ENCODE measurements around the gene ANKRD31.
A peak's percentile ranks its signal among the peaks of the same experiment; 100 is the strongest.

ANKRD31 gene

GRCh38 chr5:75055727-75056144, 180.9 kb downstream of the ANKRD31 start:
- H3K27me3 ChIP-seq (ENCODE audit: control insufficient read depth in 5 of 5, insufficient read depth in 4 of 5, low read length in 5 of 5), result peaks cover 0 to 14% (median 2%) of the 10 kb centered on the region in 5 donors
- H3K4me3 ChIP-seq (ENCODE audit: low read depth in 1 of 5, low read length in 5 of 5), result no peak overlapping the region
- no peaks in the 10 kb centered on the region for H3K9me3 ChIP-seq (ENCODE audit: control insufficient read depth in 5 of 5, low read length in 5 of 5)
- H3K4me1 ChIP-seq (ENCODE audit: control insufficient read depth in 5 of 5, insufficient read depth in 5 of 5, low read length in 5 of 5), result peaks cover 1 to 37% (median 18%) of the 10 kb centered on the region in 5 donors
- H3K9ac ChIP-seq (ENCODE audit: low read length in 5 of 5), result no peak overlapping the region
- H3K36me3 ChIP-seq (ENCODE audit: control insufficient read depth in 5 of 5, insufficient read depth in 5 of 5, low read length in 5 of 5), result no peaks in the 10 kb centered on the region
- no peak overlapping the region for H3K27ac ChIP-seq (ENCODE audit: low read depth, low read length)

DNA sequence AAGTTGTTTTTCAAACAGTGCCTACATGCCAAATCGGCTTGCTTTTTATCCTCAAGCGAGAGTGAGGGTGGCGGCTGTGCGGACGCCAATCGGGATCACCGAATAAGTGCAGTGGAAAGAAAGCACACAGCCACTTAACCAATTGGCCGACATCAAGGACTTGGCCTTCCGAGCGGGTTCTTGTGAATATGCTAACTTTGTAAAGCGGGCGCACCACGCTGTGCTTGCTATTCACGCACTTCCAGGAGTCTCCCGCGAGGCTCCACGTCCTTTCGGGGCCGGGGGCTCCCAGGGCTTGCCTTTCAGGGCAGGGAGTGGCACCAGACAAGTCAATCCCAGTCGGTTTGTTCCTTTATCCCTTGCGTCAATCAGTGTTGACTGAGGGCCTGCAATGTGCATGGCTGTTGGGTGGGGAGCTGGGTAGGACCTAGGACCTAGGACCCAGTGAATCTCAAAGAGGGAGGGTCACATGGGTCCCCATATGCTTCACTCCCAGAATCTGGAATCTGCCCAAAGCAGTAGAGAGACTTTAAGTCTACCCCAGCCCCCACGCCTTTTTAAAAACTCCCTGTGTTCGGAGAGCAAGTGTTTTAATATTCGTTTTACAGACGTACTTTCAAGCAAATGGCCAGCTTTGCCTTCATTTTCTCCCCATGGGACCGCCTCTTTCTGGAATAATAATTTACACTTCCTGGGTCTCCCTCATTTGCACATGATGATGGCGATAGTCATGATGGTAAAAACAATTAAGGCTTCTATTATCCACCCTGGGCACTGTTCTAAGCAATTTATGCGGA, 182.3 kb downstream of the ANKRD31 start:
- H3K27me3 ChIP-seq (ENCODE audit: control insufficient read depth in 5 of 5, insufficient read depth in 4 of 5, low read length in 5 of 5), result peaks cover 0 to 15% (median 2%) of the 10 kb centered on the region in 5 donors
- peaks cover 1 to 39% (median 18%) of the 10 kb centered on the region in 5 donors for H3K4me1 ChIP-seq (ENCODE audit: control insufficient read depth in 5 of 5, insufficient read depth in 5 of 5, low read length in 5 of 5)
- no peaks in the 10 kb centered on the region for H3K36me3 ChIP-seq (ENCODE audit: control insufficient read depth in 5 of 5, insufficient read depth in 5 of 5, low read length in 5 of 5)
- H3K27ac ChIP-seq (ENCODE audit: low read depth, low read length), result peak overlapping the region; percentile 61
- peak overlapping the region; percentile 74 to 87 (median 77) for H3K4me3 ChIP-seq (ENCODE audit: low read depth in 1 of 5, low read length in 5 of 5)
- peak overlapping the region; percentile 5 to 53 (median 28) for H3K9ac ChIP-seq (ENCODE audit: low read length in 5 of 5)
- H3K9me3 ChIP-seq (ENCODE audit: control insufficient read depth in 5 of 5, low read length in 5 of 5), result no peaks in the 10 kb centered on the region

DNA sequence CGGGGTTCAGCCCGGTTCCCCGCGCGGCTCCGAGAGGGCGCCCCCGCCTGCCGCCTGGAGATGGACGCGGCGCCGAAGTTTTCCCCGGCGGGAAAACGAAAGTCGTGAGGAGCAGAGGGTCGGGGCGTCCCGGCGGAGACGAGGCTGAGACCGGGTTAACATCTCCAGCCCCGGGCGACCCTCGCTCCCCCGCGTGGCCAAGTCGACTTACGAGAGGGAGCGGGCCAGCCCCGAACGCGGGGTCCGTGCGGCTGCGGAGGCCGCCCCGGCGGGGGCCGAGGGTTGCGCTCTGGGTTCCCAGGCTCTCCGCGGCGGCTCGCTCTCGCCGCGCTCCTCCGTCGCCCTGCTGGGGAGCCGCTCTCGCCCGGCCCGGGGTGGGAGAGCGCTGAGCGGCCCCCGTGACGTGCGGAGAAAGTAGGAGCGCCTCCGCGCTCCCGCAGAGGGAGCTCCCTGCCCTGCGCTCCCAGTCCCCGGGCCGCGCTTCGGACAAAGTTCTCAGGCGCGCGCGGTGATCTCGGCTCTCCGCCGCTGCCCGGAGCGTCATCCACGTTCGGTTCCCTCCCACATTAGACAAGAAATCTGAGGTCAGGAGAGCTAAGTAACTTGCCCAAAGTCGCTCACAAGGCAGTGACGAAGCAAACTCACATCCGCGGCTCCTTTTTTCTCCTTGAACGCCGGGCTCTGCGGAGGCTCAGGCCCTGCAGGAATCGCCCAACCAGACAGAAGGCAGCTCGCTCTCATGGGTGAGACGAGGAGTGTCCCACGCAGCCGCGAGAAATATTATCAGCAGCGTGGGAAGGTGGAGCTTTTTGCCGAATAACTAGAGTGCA, 183.2 kb downstream of the ANKRD31 start:
- H3K27ac ChIP-seq (ENCODE audit: low read depth, low read length), result peak overlapping the region; percentile 61
- H3K4me3 ChIP-seq (ENCODE audit: low read depth in 1 of 5, low read length in 5 of 5), result peak overlapping the region; percentile 74 to 87 (median 77)
- peak overlapping the region; percentile 5 to 60 (median 38) for H3K9ac ChIP-seq (ENCODE audit: low read length in 5 of 5)
- no peaks in the 10 kb centered on the region for H3K9me3 ChIP-seq (ENCODE audit: control insufficient read depth in 5 of 5, low read length in 5 of 5)
- no peaks in the 10 kb centered on the region for H3K36me3 ChIP-seq (ENCODE audit: control insufficient read depth in 5 of 5, insufficient read depth in 5 of 5, low read length in 5 of 5)
- H3K27me3 ChIP-seq (ENCODE audit: control insufficient read depth in 5 of 5, insufficient read depth in 4 of 5, low read length in 5 of 5), result peaks cover 0 to 15% (median 2%) of the 10 kb centered on the region in 5 donors
- peaks cover 1 to 37% (median 18%) of the 10 kb centered on the region in 5 donors for H3K4me1 ChIP-seq (ENCODE audit: control insufficient read depth in 5 of 5, insufficient read depth in 5 of 5, low read length in 5 of 5)

GRCh38 chr5:75053054-75053303, 183.7 kb downstream of the ANKRD31 start:
- H3K9ac ChIP-seq (ENCODE audit: low read length in 5 of 5), result peak overlapping the region in 3 of 5 donors; percentile 38 to 60 (median 60)
- H3K27ac ChIP-seq (ENCODE audit: low read depth, low read length), result peak overlapping the region; percentile 61
- H3K4me1 ChIP-seq (ENCODE audit: control insufficient read depth in 5 of 5, insufficient read depth in 5 of 5, low read length in 5 of 5), result peaks cover 1 to 41% (median 18%) of the 10 kb centered on the region in 5 donors
- no peaks in the 10 kb centered on the region for H3K36me3 ChIP-seq (ENCODE audit: control insufficient read depth in 5 of 5, insufficient read depth in 5 of 5, low read length in 5 of 5)
- H3K4me3 ChIP-seq (ENCODE audit: low read depth in 1 of 5, low read length in 5 of 5), result peak overlapping the region in 4 of 5 donors; percentile 74 to 87 (median 81)
- H3K9me3 ChIP-seq (ENCODE audit: control insufficient read depth in 5 of 5, low read length in 5 of 5), result no peaks in the 10 kb centered on the region
- peaks cover 0 to 15% (median 2%) of the 10 kb centered on the region in 5 donors for H3K27me3 ChIP-seq (ENCODE audit: control insufficient read depth in 5 of 5, insufficient read depth in 4 of 5, low read length in 5 of 5)

DNA sequence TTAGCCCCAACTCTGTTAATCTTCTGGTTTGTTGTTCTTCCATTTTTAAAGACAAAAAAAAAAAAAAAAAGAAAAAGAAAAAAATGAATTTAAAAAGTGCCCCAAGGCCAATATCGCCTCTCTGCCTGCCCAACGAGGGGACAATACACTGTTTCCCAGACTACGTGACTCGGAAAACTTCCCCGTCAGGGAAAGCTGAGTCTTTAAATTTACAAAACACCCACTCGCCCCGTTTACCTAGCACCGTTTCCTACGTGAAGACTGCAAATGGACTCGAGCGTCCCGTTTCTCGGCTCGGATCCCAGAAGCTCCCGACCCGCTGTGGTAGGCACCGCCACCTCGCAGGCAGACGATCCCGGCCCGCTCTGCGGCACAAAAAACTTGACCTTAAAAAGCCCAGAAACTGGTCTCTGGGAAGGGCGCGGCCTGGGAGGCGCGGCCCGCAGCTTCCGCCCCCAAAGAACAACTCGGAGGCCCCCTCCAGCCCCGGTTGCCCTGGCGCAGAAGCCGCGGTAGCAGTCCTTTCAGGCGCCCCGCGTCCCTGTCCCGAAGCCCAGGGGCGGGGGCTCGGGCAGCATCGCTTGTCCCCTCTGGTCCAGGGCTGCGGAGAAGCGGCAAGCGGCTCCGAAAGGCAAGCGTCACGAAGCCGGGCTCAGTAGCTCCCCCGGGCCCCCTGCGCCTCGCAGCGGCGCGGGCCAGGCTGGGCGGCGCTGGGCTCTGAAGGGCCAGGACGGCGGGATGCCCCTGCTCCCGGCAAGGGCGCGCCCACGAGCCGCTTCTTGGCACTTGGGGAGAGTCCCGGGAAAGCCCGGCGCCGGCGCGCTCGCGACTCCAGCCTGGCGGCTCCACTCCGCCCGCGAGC, 184.3 kb downstream of the ANKRD31 start, which contains the start of gene GCNT4:
Gene GCNT4 (minus strand): TSS at position 367 of the 862 bp plus-strand sequence. CDS start 22,521 bp downstream, outside the sequence.
- Histone ChIP-seq H3K4me1 (ENCODE audit: control insufficient read depth in 5 of 5, insufficient read depth in 5 of 5, low read length in 5 of 5) (peaks cover 1 to 39% (median 18%) of the 10 kb centered on the region in 5 donors), H3K27ac (ENCODE audit: low read depth, low read length) (peak within 1 kb of the TSS; percentile 61), H3K4me3 (ENCODE audit: low read depth in 1 of 5, low read length in 5 of 5) (peak within 1 kb of the TSS; percentile 51 to 87 (median 77)), H3K27me3 (ENCODE audit: control insufficient read depth in 5 of 5, insufficient read depth in 4 of 5, low read length in 5 of 5) (peaks cover 0 to 15% (median 2%) of the 10 kb centered on the region in 5 donors), H3K9ac (ENCODE audit: low read length in 5 of 5) (peak within 1 kb of the TSS in 4 of 5 donors; percentile 38 to 60 (median 60)), H3K36me3 (ENCODE audit: control insufficient read depth in 5 of 5, insufficient read depth in 5 of 5, low read length in 5 of 5) (no peaks in the 10 kb centered on the region), H3K9me3 (ENCODE audit: control insufficient read depth in 5 of 5, low read length in 5 of 5) (no peaks in the 10 kb centered on the region)

DNA sequence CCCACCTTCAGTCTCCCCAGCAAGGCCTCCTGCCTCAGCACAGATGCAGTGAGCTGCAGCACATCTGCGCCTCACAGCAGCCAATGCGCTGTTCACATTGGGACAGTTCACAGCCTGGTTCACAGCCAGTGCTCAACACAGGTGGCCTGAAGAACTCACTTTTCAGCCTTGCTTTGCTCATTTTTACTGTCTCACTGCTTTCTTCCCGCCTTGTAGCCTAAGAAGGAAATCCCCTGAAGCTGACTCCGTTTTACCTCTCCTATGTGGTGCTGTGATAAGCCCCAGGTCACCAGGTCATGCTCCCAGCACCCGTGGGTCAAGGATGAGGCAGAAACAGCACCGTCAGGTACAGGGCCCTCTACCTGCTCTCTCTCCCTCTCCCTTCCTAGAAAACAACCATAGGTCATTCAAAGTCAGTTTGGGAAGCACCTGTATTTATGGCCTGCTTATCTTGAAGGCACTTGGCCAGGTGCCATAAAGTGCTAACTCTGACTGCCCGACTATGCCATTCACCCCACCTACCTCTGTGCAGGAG, 185.4 kb downstream of the ANKRD31 start:
- no peak overlapping the region for H3K4me3 ChIP-seq (ENCODE audit: low read depth in 1 of 5, low read length in 5 of 5)
- H3K4me1 ChIP-seq (ENCODE audit: control insufficient read depth in 5 of 5, insufficient read depth in 5 of 5, low read length in 5 of 5), result peaks cover 1 to 36% (median 18%) of the 10 kb centered on the region in 5 donors
- peaks cover 0 to 14% (median 2%) of the 10 kb centered on the region in 5 donors for H3K27me3 ChIP-seq (ENCODE audit: control insufficient read depth in 5 of 5, insufficient read depth in 4 of 5, low read length in 5 of 5)
- no peak overlapping the region for H3K9ac ChIP-seq (ENCODE audit: low read length in 5 of 5)
- no peak overlapping the region for H3K27ac ChIP-seq (ENCODE audit: low read depth, low read length)
- peaks cover 0 to under 1% (median 0%) of the 10 kb centered on the region in 5 donors for H3K36me3 ChIP-seq (ENCODE audit: control insufficient read depth in 5 of 5, insufficient read depth in 5 of 5, low read length in 5 of 5)
- no peaks in the 10 kb centered on the region for H3K9me3 ChIP-seq (ENCODE audit: control insufficient read depth in 5 of 5, low read length in 5 of 5)

- H3K27me3 ChIP-seq (ENCODE audit: control insufficient read depth in 5 of 5, insufficient read depth in 4 of 5, low read length in 5 of 5), result peaks cover 0 to 9% (median 0%) of the 10 kb centered on the region in 5 donors
- peaks cover 0 to 2% (median 0%) of the 10 kb centered on the region in 5 donors for H3K36me3 ChIP-seq (ENCODE audit: control insufficient read depth in 5 of 5, insufficient read depth in 5 of 5, low read length in 5 of 5)
- H3K9me3 ChIP-seq (ENCODE audit: control insufficient read depth in 5 of 5, low read length in 5 of 5), result no peaks in the 10 kb centered on the region
- no peak overlapping the region for H3K9ac ChIP-seq (ENCODE audit: low read length in 5 of 5)
- peaks cover 1 to 36% (median 18%) of the 10 kb centered on the region in 5 donors for H3K4me1 ChIP-seq (ENCODE audit: control insufficient read depth in 5 of 5, insufficient read depth in 5 of 5, low read length in 5 of 5)
- H3K4me3 ChIP-seq (ENCODE audit: low read depth in 1 of 5, low read length in 5 of 5), result no peak overlapping the region
- no peak overlapping the region for H3K27ac ChIP-seq (ENCODE audit: low read depth, low read length)
Observed at GRCh38 chr5:75050415-75050814, 186.3 kb downstream of the ANKRD31 start.

- peaks cover 1 to 35% (median 18%) of the 10 kb centered on the region in 5 donors for H3K4me1 ChIP-seq (ENCODE audit: control insufficient read depth in 5 of 5, insufficient read depth in 5 of 5, low read length in 5 of 5)
- H3K27me3 ChIP-seq (ENCODE audit: control insufficient read depth in 5 of 5, insufficient read depth in 4 of 5, low read length in 5 of 5), result peaks cover 0 to 9% (median 0%) of the 10 kb centered on the region in 5 donors
- no peak overlapping the region for H3K27ac ChIP-seq (ENCODE audit: low read depth, low read length)
- H3K9me3 ChIP-seq (ENCODE audit: control insufficient read depth in 5 of 5, low read length in 5 of 5), result no peaks in the 10 kb centered on the region
- H3K36me3 ChIP-seq (ENCODE audit: control insufficient read depth in 5 of 5, insufficient read depth in 5 of 5, low read length in 5 of 5), result peaks cover 0 to 2% (median 0%) of the 10 kb centered on the region in 5 donors
- H3K4me3 ChIP-seq (ENCODE audit: low read depth in 1 of 5, low read length in 5 of 5), result no peak overlapping the region
- no peak overlapping the region for H3K9ac ChIP-seq (ENCODE audit: low read length in 5 of 5)
Observed at GRCh38 chr5:75049456-75050351, 187.0 kb downstream of the ANKRD31 start.

Measured in subcutaneous abdominal adipose tissue (tissue), 5 donors.